ENCODE measurements around the gene CYP2J2. TPM values are rescaled to one million over a fixed set of nuclear protein-coding genes. Genes with fewer than 3 reads are reported as not detected.

The CYP2J2 gene
- total RNA-seq, 2 experiments from 2014 or later = not detected

- Histone ChIP-seq H3K9me2 (ENCODE audit: insufficient read depth, low read length) (no peaks in the 10 kb centered on the region), H3K36me3 (ENCODE audit: insufficient read depth, low read length) (no peaks in the 10 kb centered on the region), H3K79me2 (ENCODE audit: insufficient read depth, low read depth, low read length) (no peaks in the 10 kb centered on the region), H3K4me3 (ENCODE audit: low read depth, low read length, poor library complexity, severe bottlenecking) (no peak overlapping the region), H3K4me1 (ENCODE audit: insufficient read depth, low read length, poor library complexity, severe bottlenecking) (no peaks in the 10 kb centered on the region), H3K4me2 (ENCODE audit: low read length) (no peak overlapping the region), H3K9me3 (ENCODE audit: low read length) (no peaks in the 10 kb centered on the region), H3K27ac (ENCODE audit: low read depth, low read length, poor library complexity, severe bottlenecking) (no peak overlapping the region), H4K20me1 (ENCODE audit: insufficient read depth, low read length) (no peaks in the 10 kb centered on the region), H2AFZ (ENCODE audit: low read length) (no peak overlapping the region)
- CTCF ChIA-PET (ENCODE audit: unreplicated experiment) = no interaction called here
- BruUV-seq (replicated peaks) = no TSS peak
- POLR2A ChIA-PET = interaction anchor here (0.6 kb wide), 1 partner anchor 112 kb away, joined by 4 read pairs; no protein-coding TSS in a partner anchor
- no peak for TF ChIP-seq CTCF (conservative IDR thresholded peaks at IDR 0.05; ENCODE audit: low read length)
- no peak for TF ChIP-seq EZH2phosphoT487 (IDR thresholded peaks at IDR 0.05; ENCODE audit: borderline replicate concordance, low read depth, low read length)
- DNase-seq (ENCODE audit: low spot score) = no peak
- intact Hi-C loops (cut with micrococcal nuclease; ENCODE audit: unreplicated experiment) = no loop called here
Observed at GRCh38 chr1:59908682-59909081, 17.9 kb downstream of the CYP2J2 start.

- CTCF ChIA-PET (ENCODE audit: unreplicated experiment) = no interaction called here
- intact Hi-C loops (cut with micrococcal nuclease; ENCODE audit: unreplicated experiment) = no loop called here
- Histone ChIP-seq H3K9me3 (ENCODE audit: low read length) (no peaks in the 10 kb centered on the region), H3K27ac (ENCODE audit: low read depth, low read length, poor library complexity, severe bottlenecking) (no peak overlapping the region), H3K4me2 (ENCODE audit: low read length) (no peak overlapping the region), H3K9me2 (ENCODE audit: insufficient read depth, low read length) (no peaks in the 10 kb centered on the region), H3K36me3 (ENCODE audit: insufficient read depth, low read length) (no peaks in the 10 kb centered on the region), H3K4me1 (ENCODE audit: insufficient read depth, low read length, poor library complexity, severe bottlenecking) (no peaks in the 10 kb centered on the region), H3K79me2 (ENCODE audit: insufficient read depth, low read depth, low read length) (no peaks in the 10 kb centered on the region), H3K4me3 (ENCODE audit: low read depth, low read length, poor library complexity, severe bottlenecking) (no peak overlapping the region), H2AFZ (ENCODE audit: low read length) (no peak overlapping the region), H4K20me1 (ENCODE audit: insufficient read depth, low read length) (no peaks in the 10 kb centered on the region)
- BruUV-seq (replicated peaks) = no TSS peak
- POLR2A ChIA-PET = interaction anchor here (0.6 kb wide), 1 partner anchor 111 kb away, joined by 4 read pairs; no protein-coding TSS in a partner anchor
- TF ChIP-seq EZH2phosphoT487 (IDR thresholded peaks at IDR 0.05; ENCODE audit: borderline replicate concordance, low read depth, low read length) = no peak
- no peak for DNase-seq (ENCODE audit: low spot score)
Observed at GRCh38 chr1:59908084-59908483, 18.5 kb downstream of the CYP2J2 start.

- no peak for TF ChIP-seq CTCF (conservative IDR thresholded peaks at IDR 0.05; ENCODE audit: low read length)
- TF ChIP-seq EZH2phosphoT487 (IDR thresholded peaks at IDR 0.05; ENCODE audit: borderline replicate concordance, low read depth, low read length) = no peak
- POLR2A ChIA-PET = no interaction called here
- Histone ChIP-seq H3K4me2 (ENCODE audit: low read length) (no peak overlapping the region), H3K9me2 (ENCODE audit: insufficient read depth, low read length) (no peaks in the 10 kb centered on the region), H3K4me1 (ENCODE audit: insufficient read depth, low read length, poor library complexity, severe bottlenecking) (no peaks in the 10 kb centered on the region), H2AFZ (ENCODE audit: low read length) (no peak overlapping the region), H3K36me3 (ENCODE audit: insufficient read depth, low read length) (no peaks in the 10 kb centered on the region), H3K79me2 (ENCODE audit: insufficient read depth, low read depth, low read length) (no peaks in the 10 kb centered on the region), H3K4me3 (ENCODE audit: low read depth, low read length, poor library complexity, severe bottlenecking) (no peak overlapping the region), H3K27ac (ENCODE audit: low read depth, low read length, poor library complexity, severe bottlenecking) (no peak overlapping the region), H4K20me1 (ENCODE audit: insufficient read depth, low read length) (no peaks in the 10 kb centered on the region), H3K9me3 (ENCODE audit: low read length) (no peaks in the 10 kb centered on the region)
- DNase-seq (ENCODE audit: low spot score) = no peak
- CTCF ChIA-PET (ENCODE audit: unreplicated experiment) = no interaction called here
- intact Hi-C loops (cut with micrococcal nuclease; ENCODE audit: unreplicated experiment) = no loop called here
- BruUV-seq (replicated peaks) = no TSS peak
Observed at GRCh38 chr1:59906931-59907330, 19.6 kb downstream of the CYP2J2 start.

Data from OCI-LY7 (cell line).